GM12891 (cell line): Measurements from ENCODE around the gene MACIR.

Experiments
- POLR2A ChIP-seq: IDR thresholded peaks from 2 replicates; pipeline ENCODE4 v1.6.1; 2011; ENCODE audit warnings: low read depth, low read length, control low read depth
- POLR2AphosphoS5 ChIP-seq: IDR thresholded peaks from 2 replicates; pipeline ENCODE4 v1.6.1; 2011; ENCODE audit warnings: low read depth, low read length, control low read depth
- POU2F2 ChIP-seq: IDR thresholded peaks from 2 replicates; pipeline ENCODE4 v1.6.1; 2011; ENCODE audit warnings: low read depth, mild to moderate bottlenecking, control low read depth, low read length, moderate library complexity
- TAF1 ChIP-seq: IDR thresholded peaks from 2 replicates; pipeline ENCODE4 v1.6.1; 2011; ENCODE audit warnings: low read depth, low read length, control low read depth

- TF ChIP-seq POLR2A (no peak), POU2F2 (no peak), TAF1 (no peak), POLR2AphosphoS5 (no peak)
Observed at GRCh38 chr5:103305809-103306208, 47.2 kb downstream of the MACIR start.
